OCI-LY1 (cell line): ENCODE data around the gene BTN3A1.

ENCODE experiments used
- CTCF ChIP-seq: fragments of 200-600 bp; sonication (generic), shearing (Covaris generic); IDR thresholded peaks from 2 replicates; pipeline ENCODE4 v1.5.1; 2017; ENCODE audit warnings: mild to moderate bottlenecking, antibody characterized with exemption, low read length, moderate library complexity, mixed read lengths
- EZH2 ChIP-seq: fragments of 200-600 bp; sonication (generic), shearing (Covaris generic); IDR thresholded peaks from 2 replicates; pipeline ENCODE4 v1.8.0; 2017; ENCODE audit warnings: borderline replicate concordance, mixed run types, mild to moderate bottlenecking, antibody characterized with exemption, low read length, moderate library complexity, mixed read lengths

DNA sequence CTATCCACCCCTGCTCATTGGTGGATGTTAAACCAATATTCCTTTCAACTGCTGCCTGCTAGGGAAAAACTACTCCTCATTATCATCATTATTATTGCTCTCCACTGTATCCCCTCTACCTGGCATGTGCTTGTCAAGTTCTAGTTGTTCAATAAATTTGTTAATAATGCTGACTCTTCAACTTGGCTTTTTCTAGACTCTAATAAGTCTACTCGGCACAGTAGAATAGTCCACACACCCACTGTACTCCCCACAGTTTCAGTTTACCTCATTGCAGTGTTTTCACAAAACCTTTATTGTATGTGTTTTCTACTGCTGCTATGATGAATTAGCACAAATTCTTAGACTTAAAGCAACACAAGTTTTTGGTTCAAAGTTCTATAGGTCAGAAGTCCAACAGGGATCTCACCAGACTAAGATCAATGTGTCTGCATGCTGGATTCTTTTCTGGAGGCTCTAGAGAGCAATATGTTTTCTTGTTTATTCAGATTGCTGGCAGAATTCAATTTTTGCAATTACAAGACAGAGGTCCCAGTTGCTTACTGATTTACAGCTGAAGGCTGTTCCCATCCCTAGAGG is 13.1 kb downstream of the BTN3A1 start:
- TF ChIP-seq EZH2 = no peak
- no peak for TF ChIP-seq CTCF
